ENCODE results near the gene JAKMIP1. TPM values are rescaled to one million over a fixed set of nuclear protein-coding genes. Genes with fewer than 3 reads are reported as not detected.

JAKMIP1 gene
- polyA plus RNA-seq, 1 donor from 2014 or later: 15.3 TPM

GRCh38 chr4:6010789-6011188, 189.6 kb downstream of the JAKMIP1 start:
- TF ChIP-seq EP300 (conservative IDR thresholded peaks at IDR 0.05; ENCODE audit: poor library complexity, severe bottlenecking) (no peak), TAF1 (IDR thresholded peaks at IDR 0.05; ENCODE audit: low read depth) (no peak), RAD21 (conservative IDR thresholded peaks at IDR 0.05) (no peak), POLR2AphosphoS5 (IDR thresholded peaks at IDR 0.05) (no peak), CTCF (IDR thresholded peaks at IDR 0.05; ENCODE audit: poor library complexity, severe bottlenecking) (no peak), EZH2 (IDR thresholded peaks at IDR 0.05; ENCODE audit: borderline replicate concordance, insufficient read depth, low read length, poor library complexity, severe bottlenecking) (no peak), MXI1 (conservative IDR thresholded peaks at IDR 0.05; ENCODE audit: poor library complexity, severe bottlenecking) (no peak), SMC3 (conservative IDR thresholded peaks at IDR 0.05; ENCODE audit: poor library complexity) (no peak), REST (IDR thresholded peaks at IDR 0.05; ENCODE audit: borderline replicate concordance) (no peak)
- no peaks in the 10 kb centered on the region for H4K20me1 ChIP-seq (ENCODE audit: insufficient read depth)
- H3F3A ChIP-seq (ENCODE audit: insufficient read depth, low read length, poor library complexity, severe bottlenecking): no peaks in the 10 kb centered on the region
- no peak overlapping the region for H3K27ac ChIP-seq (ENCODE audit: low read length)
- H3K4me2 ChIP-seq (ENCODE audit: low read length): no peak overlapping the region
- no peaks in the 10 kb centered on the region for H3K9me2 ChIP-seq (ENCODE audit: insufficient read depth, low read length)
- peaks cover 24% of the 10 kb centered on the region for H3K27me3 ChIP-seq (ENCODE audit: insufficient read depth, low read depth, low read length)
- no peak overlapping the region for H3K9ac ChIP-seq (ENCODE audit: low read length)
- no peaks in the 10 kb centered on the region for H3K79me2 ChIP-seq (replicated peaks; ENCODE audit: insufficient read depth, low read length)
- H3K9me3 ChIP-seq (ENCODE audit: low read length): no peaks in the 10 kb centered on the region
- H3K36me3 ChIP-seq (ENCODE audit: insufficient read depth, low read length): no peaks in the 10 kb centered on the region
- H2AFZ ChIP-seq (ENCODE audit: low read depth, low read length): no peak overlapping the region
- H3K4me3 ChIP-seq (ENCODE audit: low read length): no peak overlapping the region

- H3K4me3 ChIP-seq (ENCODE audit: low read length): no peak overlapping the region
- no peak overlapping the region for H3K9ac ChIP-seq (ENCODE audit: low read length)
- no peaks in the 10 kb centered on the region for H3K9me3 ChIP-seq (ENCODE audit: low read length)
- H2AFZ ChIP-seq (ENCODE audit: low read depth, low read length): no peak overlapping the region
- TF ChIP-seq POLR2AphosphoS5 (IDR thresholded peaks at IDR 0.05): no peak
- TF ChIP-seq CTCF (IDR thresholded peaks at IDR 0.05; ENCODE audit: poor library complexity, severe bottlenecking): no peak
- TF ChIP-seq EZH2 (IDR thresholded peaks at IDR 0.05; ENCODE audit: borderline replicate concordance, insufficient read depth, low read length, poor library complexity, severe bottlenecking): no peak
- TF ChIP-seq REST (IDR thresholded peaks at IDR 0.05; ENCODE audit: borderline replicate concordance): no peak
- no peak for TF ChIP-seq SMC3 (conservative IDR thresholded peaks at IDR 0.05; ENCODE audit: poor library complexity)
- TF ChIP-seq RAD21 (conservative IDR thresholded peaks at IDR 0.05): no peak
- no peak for TF ChIP-seq MXI1 (conservative IDR thresholded peaks at IDR 0.05; ENCODE audit: poor library complexity, severe bottlenecking)
- TF ChIP-seq TAF1 (IDR thresholded peaks at IDR 0.05; ENCODE audit: low read depth): no peak
- TF ChIP-seq EP300 (conservative IDR thresholded peaks at IDR 0.05; ENCODE audit: poor library complexity, severe bottlenecking): no peak
- no peaks in the 10 kb centered on the region for H3K9me2 ChIP-seq (ENCODE audit: insufficient read depth, low read length)
- H3K79me2 ChIP-seq (replicated peaks; ENCODE audit: insufficient read depth, low read length): no peaks in the 10 kb centered on the region
- H3K36me3 ChIP-seq (ENCODE audit: insufficient read depth, low read length): no peaks in the 10 kb centered on the region
- no peaks in the 10 kb centered on the region for H4K20me1 ChIP-seq (ENCODE audit: insufficient read depth)
- H3K27me3 ChIP-seq (ENCODE audit: insufficient read depth, low read depth, low read length): peaks cover 24% of the 10 kb centered on the region
- H3K27ac ChIP-seq (ENCODE audit: low read length): no peak overlapping the region
- H3F3A ChIP-seq (ENCODE audit: insufficient read depth, low read length, poor library complexity, severe bottlenecking): no peaks in the 10 kb centered on the region
- no peak overlapping the region for H3K4me2 ChIP-seq (ENCODE audit: low read length)
Measured at GRCh38 chr4:6009452-6009851, 190.9 kb downstream of the JAKMIP1 start.

All from neural cell (in vitro differentiated cells).